ENCODE measurements around the gene NAB2. TPM values are rescaled to one million over a fixed set of nuclear protein-coding genes. Genes with fewer than 3 reads are reported as not detected.

Gene NAB2
- total and polyA plus RNA-seq, 10 of the 15 experiments (the other 5 are each of a cell fraction or from before 2014, with no cell fraction given) = 0.35 to 35.2 (median 15.3) TPM

- TF ChIP-seq TCF12 (IDR thresholded peaks at IDR 0.05; ENCODE audit: low read depth, low read length) (peak; percentile 41; the same call in 1 of the 2 replicates), RUNX3 (IDR thresholded peaks at IDR 0.05; ENCODE audit: low read length) (no peak), MEF2B (IDR thresholded peaks at IDR 0.05; ENCODE audit: partially characterized antibody, poor library complexity, severe bottlenecking) (peak; percentile 73), BCL11A (IDR thresholded peaks at IDR 0.05; ENCODE audit: low read depth, low read length) (no peak), BCLAF1 (IDR thresholded peaks at IDR 0.05) (no peak), ZBTB40 (IDR thresholded peaks at IDR 0.05; ENCODE audit: borderline replicate concordance) (peak; percentile 46; the same call in 1 of the 2 replicates), SREBF2 (IDR thresholded peaks at IDR 0.05; ENCODE audit: low read length) (no peak), ESRRA (IDR thresholded peaks at IDR 0.05; ENCODE audit: low read length) (no peak; the same call in 1 of the 2 replicates), SUZ12 (IDR thresholded peaks at IDR 0.05; ENCODE audit: unreplicated experiment) (no peak), ZNF622 (IDR thresholded peaks at IDR 0.05) (no peak), SMAD1 (IDR thresholded peaks at IDR 0.05; ENCODE audit: low read depth, partially characterized antibody) (peak; percentile 53), POU2F2 (IDR thresholded peaks at IDR 0.05; ENCODE audit: borderline replicate concordance, low read depth, low read length) (peak; percentile 5; the same call in 1 of the 3 replicates), CEBPB (IDR thresholded peaks at IDR 0.05; ENCODE audit: borderline replicate concordance in 1 of 2, low read depth in 2 of 2, low read length in 2 of 2) (no peak), MAX (IDR thresholded peaks at IDR 0.05; ENCODE audit: low read depth, low read length) (peak; percentile 19; the same call in 1 of the 2 replicates), NBN (IDR thresholded peaks at IDR 0.05) (peak; percentile 51; the same call in 1 of the 2 replicates), YBX1 (IDR thresholded peaks at IDR 0.05) (no peak), YY1 (IDR thresholded peaks at IDR 0.05; ENCODE audit: low read depth, low read length) (no peak), USF2 (IDR thresholded peaks at IDR 0.05; ENCODE audit: borderline replicate concordance, low read depth, low read length) (no peak), ATF3 (IDR thresholded peaks at IDR 0.05; ENCODE audit: borderline replicate concordance, extremely low read depth, low read depth, low read length) (no peak)
Observed at GRCh38 chr12:57087691-57088353, 1.1 kb upstream of the NAB2 start (continued).
